ENCODE data around the gene SLC46A1. TPM values are rescaled to one million over a fixed set of nuclear protein-coding genes. Genes with fewer than 3 reads are reported as not detected.

Gene SLC46A1
- total and polyA plus RNA-seq, 9 of the 15 experiments (the other 6 are each of a cell fraction or from before 2014, with no cell fraction given): 0.24 to 5.5 (median 3.1) TPM

DNA sequence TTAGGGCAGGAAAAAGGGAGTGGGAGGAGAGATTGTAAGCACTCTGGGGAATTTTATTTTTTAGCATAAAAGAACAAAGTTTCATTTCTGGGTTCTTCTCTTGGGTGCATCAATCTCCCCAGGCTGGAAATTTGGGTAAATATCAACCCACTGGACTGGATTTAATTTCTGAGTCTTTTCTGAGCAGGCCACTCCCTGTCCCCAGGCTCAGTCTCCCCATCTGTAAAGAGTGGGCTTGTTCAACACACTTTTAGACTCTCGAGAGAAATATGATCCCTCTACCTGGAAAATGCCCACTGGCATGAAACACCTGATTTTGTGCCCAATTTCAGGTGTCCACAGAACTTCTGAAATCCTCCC lies 35.3 kb downstream of the SLC46A1 start:
- Histone ChIP-seq H3K9me1 (ENCODE audit: control insufficient read depth, insufficient read depth, low read length) (peaks cover 5% of the 10 kb centered on the region), H3K4me1 (replicated peaks in 1 of 2; ENCODE audit: control insufficient read depth in 2 of 2, insufficient read depth in 2 of 2, low read length in 2 of 2) (peaks cover 16 to 38% of the 10 kb centered on the region in 2 experiments), H3K27me3 (ENCODE audit: control insufficient read depth in 2 of 2, insufficient read depth in 2 of 2, low read length in 2 of 2) (peaks cover 0 to 4% of the 10 kb centered on the region in 2 experiments; a peak in 1 of 5 replicates), H3K4me3 (no peak overlapping the region; the same call in 1 of the 2 replicates), H3K9ac (ENCODE audit: insufficient read depth in 1 of 2, low read depth in 2 of 2, low read length in 2 of 2) (no peak overlapping the region), H2AFZ (ENCODE audit: low read depth, low read length) (no peak overlapping the region), H4K20me1 (replicated peaks; ENCODE audit: control insufficient read depth, insufficient read depth, low read length) (peaks cover 14% of the 10 kb centered on the region), H3K79me2 (ENCODE audit: control insufficient read depth, insufficient read depth, low read length) (no peaks in the 10 kb centered on the region), H3K27ac (ENCODE audit: extremely low read depth, low read depth, low read length) (no peak overlapping the region), H3K9me3 (replicated peaks; ENCODE audit: control insufficient read depth, insufficient read depth, low read depth, low read length) (no peaks in the 10 kb centered on the region), H3K36me3 (ENCODE audit: control insufficient read depth, insufficient read depth, low read length) (no peaks in the 10 kb centered on the region), H3K4me2 (ENCODE audit: insufficient read depth, low read length) (peak overlapping the region; percentile 4; the same call in 1 of the 2 replicates)
- FAIRE-seq: no peak
- ChIA-PET CTCF (ENCODE audit: low intra/inter-chr PET ratio) (no interaction called here), POLR2A (interaction anchor here (0.5 to 1.3 kb wide), 6 partner anchors 9 to 411 kb away, joined by 3 to 6 read pairs (median 4); partner anchors contain the start of gene TNFAIP1)
- WGBS (ENCODE audit: insufficient coverage, low coverage, missing lambda C conversion rate): 31% methylated on average over 1 of the region's 1 CpG
- no peak for DNase-seq (ENCODE audit: extremely low read depth in 1 of 4, low spot score in 3 of 4)
- TF ChIP-seq PHB2 (IDR thresholded peaks at IDR 0.05; ENCODE audit: low read depth): no peak
- no peak for TF ChIP-seq JUN (IDR thresholded peaks at IDR 0.05; ENCODE audit: borderline replicate concordance, low read depth, low read length)
- no peak for TF ChIP-seq JUN (CRISPR knock-in tag; IDR thresholded peaks at IDR 0.05; ENCODE audit: borderline replicate concordance)
- TF ChIP-seq IFI16 (CRISPR knock-in tag; IDR thresholded peaks at IDR 0.05): no peak
- no peak for TF ChIP-seq ESRRA (IDR thresholded peaks at IDR 0.05; ENCODE audit: borderline replicate concordance, low read depth)
- TF ChIP-seq ARID1B (IDR thresholded peaks at IDR 0.05): no peak
- TF ChIP-seq NCOR1 (IDR thresholded peaks at IDR 0.05): no peak
- no peak for TF ChIP-seq ZKSCAN1 (IDR thresholded peaks at IDR 0.05; ENCODE audit: low read depth, low read length)
- no peak for TF ChIP-seq GATA2 (CRISPR knock-in tag; IDR thresholded peaks at IDR 0.05)
- no peak for TF ChIP-seq FOXK1 (CRISPR knock-in tag; IDR thresholded peaks at IDR 0.05; ENCODE audit: borderline replicate concordance)
- TF ChIP-seq CHCHD3 (CRISPR knock-in tag; IDR thresholded peaks at IDR 0.05): no peak
- no peak for TF ChIP-seq NUFIP1 (IDR thresholded peaks at IDR 0.05; ENCODE audit: partially characterized antibody)
- TF ChIP-seq, protein P1, sequence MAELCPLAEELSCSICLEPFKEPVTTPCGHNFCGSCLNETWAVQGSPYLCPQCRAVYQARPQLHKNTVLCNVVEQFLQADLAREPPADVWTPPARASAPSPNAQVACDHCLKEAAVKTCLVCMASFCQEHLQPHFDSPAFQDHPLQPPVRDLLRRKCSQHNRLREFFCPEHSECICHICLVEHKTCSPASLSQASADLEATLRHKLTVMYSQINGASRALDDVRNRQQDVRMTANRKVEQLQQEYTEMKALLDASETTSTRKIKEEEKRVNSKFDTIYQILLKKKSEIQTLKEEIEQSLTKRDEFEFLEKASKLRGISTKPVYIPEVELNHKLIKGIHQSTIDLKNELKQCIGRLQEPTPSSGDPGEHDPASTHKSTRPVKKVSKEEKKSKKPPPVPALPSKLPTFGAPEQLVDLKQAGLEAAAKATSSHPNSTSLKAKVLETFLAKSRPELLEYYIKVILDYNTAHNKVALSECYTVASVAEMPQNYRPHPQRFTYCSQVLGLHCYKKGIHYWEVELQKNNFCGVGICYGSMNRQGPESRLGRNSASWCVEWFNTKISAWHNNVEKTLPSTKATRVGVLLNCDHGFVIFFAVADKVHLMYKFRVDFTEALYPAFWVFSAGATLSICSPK (IDR thresholded peaks at IDR 0.05; ENCODE audit: borderline replicate concordance): no peak
- intact Hi-C loops (cut with micrococcal nuclease): no loop called here
- in situ Hi-C loops (cut with MboI): no loop called here
- BruUV-seq (replicated peaks): no TSS peak
- ATAC-seq: no peak

All from K562 (cell line).